Skeletal muscle cell (primary cell): Measurements from ENCODE around the gene RAB33A.

Experiments used
- DNase-seq: peaks from one replicate; pipeline ENCODE4 v3.0.0-alpha.2; 2010; ENCODE audit warnings: low read depth
- H3K4me3 ChIP-seq: 2 replicates; pipeline ENCODE4 v1.5.1; 2011; ENCODE audit warnings: low read depth, mild to moderate bottlenecking, control low read depth, low read length, moderate library complexity

The RAB33A gene

DNA sequence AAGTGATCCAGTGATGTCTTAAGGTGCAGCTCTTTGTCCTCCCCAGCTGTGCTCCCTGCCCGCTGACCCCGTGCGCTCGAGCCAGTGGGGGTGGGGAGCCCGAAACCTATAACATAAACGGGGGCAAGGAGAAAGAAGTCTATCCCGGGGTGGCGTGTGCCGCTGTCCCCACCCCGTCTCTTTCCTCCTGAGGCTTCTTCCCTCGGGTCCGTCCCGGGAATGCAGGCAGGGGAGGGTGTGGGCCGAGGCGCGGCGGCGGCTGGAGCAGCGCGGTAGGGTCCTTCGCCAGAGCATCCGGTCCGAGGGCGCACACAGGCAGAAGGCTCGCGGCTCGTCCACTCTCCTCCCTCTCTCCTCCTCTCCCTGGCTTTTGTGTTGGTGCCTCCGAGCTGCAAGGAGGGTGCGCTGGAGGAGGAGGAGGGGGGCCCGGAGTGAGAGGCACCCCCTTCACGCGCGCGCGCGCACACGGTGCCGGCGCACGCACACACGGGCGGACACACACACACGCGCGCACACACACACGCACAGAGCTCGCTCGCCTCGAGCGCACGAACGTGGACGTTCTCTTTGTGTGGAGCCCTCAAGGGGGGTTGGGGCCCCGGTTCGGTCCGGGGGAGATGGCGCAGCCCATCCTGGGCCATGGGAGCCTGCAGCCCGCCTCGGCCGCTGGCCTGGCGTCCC, at the start of gene RAB33A:
Gene RAB33A (plus strand): TSS at position 517 of the 681 bp plus-strand sequence. CDS start 101 bp downstream, at position 618.
- DNase-seq = no peak
- H3K4me3 ChIP-seq = peak within 1 kb of the TSS; percentile 49

DNA sequence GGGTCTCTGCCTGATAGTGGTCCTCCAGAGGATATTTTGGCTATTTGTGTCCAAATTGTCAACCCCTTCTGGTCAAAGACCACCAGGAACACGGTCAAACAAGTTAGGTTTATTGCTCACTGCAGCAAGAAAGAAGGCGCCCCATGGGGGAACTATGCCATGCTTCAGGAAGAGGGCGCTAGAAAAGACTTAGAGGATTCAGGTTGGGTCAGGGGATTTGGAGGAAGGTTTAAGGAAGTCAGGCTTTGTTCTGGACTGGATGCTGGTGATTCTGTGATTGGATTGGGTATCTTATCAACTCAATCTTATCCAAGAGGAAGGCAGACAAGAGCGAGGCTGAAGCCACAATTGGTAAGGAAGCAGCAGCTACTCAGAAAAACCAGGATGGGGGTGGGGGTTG, 47.2 kb upstream of the RAB33A start:
- no peak overlapping the region for H3K4me3 ChIP-seq
- no peak for DNase-seq

DNA sequence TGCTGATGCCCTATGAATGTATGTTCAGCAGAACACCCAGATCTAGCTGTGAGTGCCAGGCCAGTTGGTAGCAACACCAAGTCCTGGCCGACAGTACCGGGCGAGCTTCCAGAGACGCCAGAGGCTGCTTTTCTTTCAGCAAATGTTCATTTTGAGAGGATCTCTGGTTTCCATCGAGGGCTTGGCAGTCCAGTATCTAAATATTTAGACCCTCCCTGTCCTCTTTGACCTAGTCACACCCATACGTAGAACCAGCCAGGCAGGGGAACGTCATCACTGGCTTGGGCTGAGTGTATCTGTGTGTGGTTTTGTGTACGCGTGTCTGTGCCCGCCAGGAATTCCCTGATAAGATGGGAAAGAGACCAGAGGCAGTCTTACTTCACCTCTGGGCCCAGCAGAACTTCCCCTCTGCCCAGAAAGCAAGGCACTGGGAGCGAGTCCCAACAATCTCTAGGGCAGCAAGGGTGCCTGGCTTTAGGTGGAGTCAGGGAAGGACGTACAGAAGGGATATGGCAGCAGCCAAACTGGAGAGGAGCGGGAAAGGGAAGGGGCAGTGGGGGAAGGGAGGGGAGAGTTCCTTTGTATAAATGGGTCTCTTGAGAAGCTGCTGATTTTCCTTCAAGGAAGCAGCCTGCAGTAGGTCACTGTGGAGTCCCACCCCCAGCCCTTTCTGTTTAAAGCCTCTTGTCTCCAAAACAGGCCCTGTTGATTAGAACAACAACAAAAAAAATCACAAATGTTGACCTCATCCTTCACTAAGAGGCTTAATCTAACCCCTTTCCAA, 46.5 kb upstream of the RAB33A start:
- H3K4me3 ChIP-seq = no peak overlapping the region
- DNase-seq = no peak

DNA sequence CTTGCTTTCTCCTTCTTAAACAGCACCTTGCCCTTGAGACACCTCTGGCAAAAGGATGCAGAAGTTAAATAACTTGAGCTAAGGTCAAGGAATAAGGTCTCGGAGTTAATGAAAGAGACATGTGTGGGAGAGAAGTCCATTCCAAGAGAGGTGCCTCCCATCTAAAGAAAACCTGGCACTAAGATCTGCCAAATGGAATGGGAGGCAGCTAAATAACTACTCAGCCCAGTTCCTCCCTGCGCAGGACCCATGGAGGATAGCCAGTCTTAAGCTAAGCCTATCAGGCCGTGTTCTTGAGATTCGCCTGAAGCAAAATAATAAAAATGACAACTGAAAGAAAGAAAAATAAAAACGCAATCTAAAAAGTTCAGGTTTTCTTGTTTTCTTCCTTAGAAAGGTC, 40.8 kb upstream of the RAB33A start:
- DNase-seq = no peak
- no peak overlapping the region for H3K4me3 ChIP-seq

DNA sequence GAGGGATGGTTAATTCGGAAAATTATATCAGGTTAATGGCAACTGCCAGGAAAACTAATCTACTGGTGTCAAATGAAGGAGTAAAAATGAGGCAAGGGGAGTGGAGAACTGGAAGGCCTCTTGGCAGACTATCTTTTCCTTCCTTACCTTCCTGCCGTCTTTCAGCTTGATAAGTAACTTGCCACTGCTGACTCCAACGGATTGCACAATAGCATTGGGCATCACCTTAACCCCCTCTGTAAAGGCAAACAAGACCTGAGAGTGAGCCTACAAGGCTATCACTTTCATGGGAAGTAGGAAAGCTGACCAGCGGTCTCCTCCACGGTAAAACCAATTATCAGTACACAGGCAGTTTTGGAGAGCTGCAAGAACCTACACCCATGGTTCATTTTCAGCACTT, 35.3 kb upstream of the RAB33A start:
- no peak for DNase-seq
- no peak overlapping the region for H3K4me3 ChIP-seq

DNA sequence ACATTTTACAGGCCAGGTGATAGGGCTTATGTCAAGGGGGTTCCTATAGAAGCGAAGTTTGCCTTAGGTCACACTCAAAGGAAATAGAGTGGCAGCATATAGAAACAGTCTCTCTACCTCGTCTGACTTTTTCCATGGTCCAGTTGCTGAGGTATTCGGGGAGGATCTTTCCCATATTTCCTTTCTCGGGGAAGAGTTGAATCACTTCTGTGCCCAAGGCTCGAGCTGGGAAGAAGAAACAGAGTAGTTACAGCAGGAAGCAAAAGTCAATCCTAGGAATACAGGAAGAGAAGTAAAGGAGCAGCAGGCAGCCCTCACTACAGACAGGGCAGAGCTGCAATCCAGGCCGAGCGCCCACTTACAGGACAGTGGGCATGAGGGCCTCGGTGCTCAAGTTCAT, 34.8 kb upstream of the RAB33A start:
- no peak overlapping the region for H3K4me3 ChIP-seq
- no peak for DNase-seq

DNA sequence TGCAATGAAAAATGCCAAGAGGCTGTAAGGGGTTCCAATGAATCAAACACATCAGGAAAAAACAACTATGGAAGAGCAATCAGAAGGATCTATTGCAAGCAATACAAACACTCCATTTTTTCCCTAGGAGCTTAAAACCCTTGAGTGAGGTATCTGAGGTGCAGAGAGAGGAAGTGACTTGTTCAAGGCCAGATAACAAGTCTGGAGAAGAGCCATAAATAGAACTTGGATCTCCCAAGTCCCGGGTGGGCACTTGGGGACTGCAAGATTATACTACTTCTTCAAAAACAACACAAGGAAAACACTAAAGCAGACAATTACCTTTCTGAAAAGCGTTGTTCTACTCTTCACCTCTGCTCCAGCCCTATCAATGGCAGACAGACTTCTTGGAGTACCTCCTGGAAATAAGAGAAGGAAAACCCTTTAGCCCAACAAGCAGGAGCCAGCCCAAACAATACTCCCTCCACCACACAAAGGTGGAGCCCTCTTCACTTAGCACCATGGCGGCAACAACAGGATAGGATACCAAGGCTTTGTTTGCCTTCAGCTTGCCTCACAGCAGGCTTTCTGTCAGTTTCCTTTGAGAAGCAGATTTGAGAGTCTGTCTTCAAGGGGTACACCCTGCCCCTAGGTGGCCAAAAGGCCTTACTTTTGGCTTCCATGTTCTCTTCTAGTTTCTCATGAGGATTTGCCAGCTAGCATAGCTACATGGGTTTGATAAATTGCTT, 32.1 kb upstream of the RAB33A start:
- DNase-seq = no peak
- H3K4me3 ChIP-seq = no peak overlapping the region

DNA sequence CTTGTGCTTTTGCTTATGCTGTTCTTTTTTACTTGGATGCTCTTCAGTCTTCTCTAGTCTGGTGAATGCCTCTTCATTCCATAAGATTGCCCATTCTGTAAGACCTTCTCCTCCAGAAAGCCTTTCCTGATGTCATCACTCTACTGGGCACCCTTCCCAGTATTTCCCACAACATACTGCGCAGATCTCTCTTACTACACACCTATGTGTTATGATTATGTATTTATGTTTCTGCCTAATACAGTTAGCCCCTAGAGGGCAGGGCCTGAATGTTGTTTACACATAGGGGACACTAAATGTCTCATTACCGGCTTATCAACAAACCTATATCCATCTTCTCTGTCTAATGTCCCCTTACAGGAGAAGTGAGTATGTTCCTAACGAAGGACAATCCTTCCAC, 27.3 kb upstream of the RAB33A start:
- DNase-seq = no peak
- no peak overlapping the region for H3K4me3 ChIP-seq

DNA sequence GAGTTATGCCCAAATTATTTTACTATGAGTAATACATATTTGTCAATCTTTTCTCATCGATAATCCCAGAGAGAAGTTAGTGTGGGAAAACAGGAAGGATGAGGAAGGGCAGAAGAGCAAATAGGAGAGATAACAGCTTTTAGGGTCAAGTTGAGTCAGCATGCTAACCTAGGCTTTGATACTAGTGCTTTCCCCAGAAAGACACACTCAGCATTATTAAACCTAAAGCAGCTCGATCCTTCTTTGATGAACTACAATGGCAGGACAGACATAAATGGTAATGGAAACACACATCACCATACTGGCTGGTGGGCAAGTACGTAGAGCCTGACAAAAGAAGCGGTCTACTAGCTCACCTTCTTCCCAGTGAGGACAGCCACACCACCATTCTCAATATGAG, 26.6 kb upstream of the RAB33A start:
- H3K4me3 ChIP-seq = no peak overlapping the region
- no peak for DNase-seq

DNA sequence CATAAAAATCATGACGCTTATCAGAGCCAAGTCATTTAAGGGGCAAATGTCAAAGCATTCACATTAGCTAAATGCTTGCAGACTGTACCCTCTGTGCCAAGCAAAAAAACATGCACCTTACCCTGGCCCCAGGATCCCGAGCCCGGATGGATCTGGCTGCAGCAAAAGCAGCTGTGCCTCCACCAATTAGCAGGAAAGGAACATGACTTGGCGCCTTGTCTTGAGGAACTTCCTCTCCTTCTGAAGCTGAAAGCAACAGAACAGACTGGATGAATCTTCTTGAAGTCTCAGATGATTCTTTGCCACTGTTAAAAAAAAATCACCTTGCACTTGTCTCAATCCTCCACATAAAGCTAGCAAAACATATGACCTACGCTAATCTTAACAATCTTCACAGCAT, 24.1 kb upstream of the RAB33A start:
- no peak overlapping the region for H3K4me3 ChIP-seq
- DNase-seq = no peak

DNA sequence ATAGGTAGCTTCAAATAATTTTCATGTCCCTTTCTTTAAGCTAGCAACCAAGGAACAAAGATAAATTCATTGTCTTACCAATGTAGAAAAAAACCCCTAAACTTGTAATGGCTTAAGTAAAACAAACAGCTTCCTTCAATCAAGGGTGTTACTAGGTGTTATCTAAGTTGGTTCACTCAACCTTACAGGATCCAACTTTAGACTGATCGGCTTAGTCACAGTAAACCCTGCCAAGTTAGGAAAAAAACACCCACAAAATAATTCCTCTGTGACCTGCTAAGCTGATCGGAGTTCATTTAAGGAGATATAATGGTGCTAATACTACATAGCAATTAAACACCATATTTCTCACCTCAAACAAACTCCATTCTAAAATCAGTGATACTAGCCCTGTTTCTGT, 16.2 kb upstream of the RAB33A start:
- no peak overlapping the region for H3K4me3 ChIP-seq
- DNase-seq = no peak

DNA sequence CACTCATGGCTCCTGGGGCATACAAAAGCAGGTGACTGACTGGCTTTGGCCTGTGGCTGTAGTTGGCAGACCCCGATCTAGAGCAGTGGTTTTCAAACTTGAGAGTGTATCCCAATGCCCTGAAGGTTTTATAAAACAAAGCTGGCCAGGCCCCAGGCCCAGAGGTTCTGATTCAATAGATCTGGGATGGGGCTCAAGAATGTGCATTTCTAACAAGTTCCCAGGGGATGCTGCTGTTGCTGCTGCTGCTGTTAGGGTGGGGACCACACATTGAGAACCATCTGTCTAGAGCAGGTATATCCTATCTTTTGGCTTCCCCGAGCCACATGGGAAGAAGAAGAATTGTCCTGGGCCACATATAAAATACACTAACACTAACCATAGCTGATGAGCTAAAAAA, 13.5 kb upstream of the RAB33A start:
- no peak overlapping the region for H3K4me3 ChIP-seq
- DNase-seq = no peak

DNA sequence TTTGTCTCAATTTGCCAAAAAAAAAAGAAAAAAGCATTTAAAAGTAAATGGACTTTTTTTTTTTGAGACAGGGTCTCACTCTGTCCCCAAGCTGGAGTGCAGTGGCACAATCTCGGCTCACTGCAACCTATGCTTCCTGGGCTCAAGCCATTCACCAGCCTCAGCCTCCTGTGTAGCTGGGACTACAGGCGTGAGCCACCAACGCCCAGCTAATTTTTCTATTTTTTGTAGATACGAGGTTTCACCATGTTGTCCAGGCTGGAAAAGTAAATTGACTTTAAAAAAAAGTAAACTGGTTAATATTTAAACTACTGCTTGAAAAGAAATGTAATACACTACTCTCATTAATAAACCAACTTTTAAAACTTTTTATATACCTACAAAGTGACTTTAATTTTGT, 12.0 kb upstream of the RAB33A start:
- DNase-seq = no peak
- H3K4me3 ChIP-seq = no peak overlapping the region

DNA sequence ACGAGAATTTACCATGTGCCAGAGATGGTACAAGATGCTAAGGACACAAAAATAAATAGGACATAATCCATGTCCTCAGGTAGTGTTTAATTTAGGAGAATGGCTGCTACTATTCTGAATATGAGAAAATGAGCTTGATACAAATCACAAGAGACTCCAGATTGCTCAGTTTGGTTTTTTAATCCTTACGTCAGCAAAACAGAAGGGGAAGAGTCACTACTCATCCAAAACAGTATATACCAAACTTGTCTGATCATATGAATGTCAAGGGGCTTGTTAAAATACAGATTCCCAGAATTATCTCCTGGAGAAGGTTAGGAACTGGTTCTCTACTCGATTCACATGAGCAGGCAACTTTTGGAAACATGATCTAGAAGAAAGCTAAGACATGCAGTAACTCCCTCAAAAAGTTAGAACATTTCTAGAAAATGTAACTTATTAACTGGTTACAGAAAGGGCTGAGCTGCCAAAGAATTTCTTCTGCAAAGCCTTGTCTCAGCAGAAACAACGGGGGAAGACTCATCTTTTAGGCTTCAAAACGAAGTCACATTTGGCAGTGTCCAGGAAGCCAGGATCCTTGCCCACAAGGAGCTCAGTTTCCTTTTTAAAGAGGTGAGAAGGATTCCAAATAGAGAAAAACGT, 9.5 kb upstream of the RAB33A start:
- no peak overlapping the region for H3K4me3 ChIP-seq
- no peak for DNase-seq

DNA sequence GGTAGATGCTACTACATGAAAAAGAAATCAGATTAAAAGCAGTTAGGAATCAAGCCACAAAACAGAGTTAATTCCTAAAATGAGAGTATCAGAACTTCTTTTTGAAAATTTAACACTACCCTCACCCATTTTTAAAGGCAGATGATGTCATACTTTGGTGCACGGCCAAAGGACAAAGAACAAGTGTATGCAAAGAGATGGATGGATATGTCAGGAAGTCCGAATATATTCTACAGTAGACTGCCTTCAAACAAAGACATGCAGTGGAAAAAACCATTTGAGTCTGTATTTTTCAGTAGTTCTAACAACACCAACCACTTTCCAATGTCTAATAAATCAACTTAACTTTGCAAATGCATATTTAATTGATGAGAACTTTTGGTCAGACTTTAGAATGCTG, 8.4 kb upstream of the RAB33A start:
- H3K4me3 ChIP-seq = no peak overlapping the region
- DNase-seq = no peak

DNA sequence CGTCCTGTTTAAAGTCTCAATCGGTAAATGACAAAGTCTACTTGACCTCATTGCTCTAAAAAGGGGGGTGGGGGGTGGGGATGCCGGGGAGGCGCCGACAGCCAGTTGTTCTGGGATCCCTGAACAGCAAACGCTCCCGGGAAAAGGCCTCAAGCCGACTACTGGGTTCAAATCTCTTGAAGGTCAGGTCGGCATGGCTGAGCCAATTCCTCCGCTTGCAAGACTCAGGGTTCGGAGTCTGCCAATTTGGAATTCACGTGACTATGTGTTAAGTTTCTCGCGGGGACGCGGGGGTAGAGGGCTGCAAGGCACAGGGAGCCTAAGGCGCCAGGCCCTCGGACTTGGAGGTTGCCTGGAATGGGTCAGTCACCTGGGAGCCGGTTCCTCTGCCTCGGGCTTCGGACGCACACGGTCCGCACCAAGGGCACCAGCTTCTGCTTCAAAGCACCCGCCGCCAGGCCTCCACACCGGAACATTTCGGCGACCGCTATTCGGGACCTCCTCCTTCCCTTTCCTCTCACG, 6.5 kb upstream of the RAB33A start:
- no peak for DNase-seq
- peak overlapping the region; percentile 71 for H3K4me3 ChIP-seq

DNA sequence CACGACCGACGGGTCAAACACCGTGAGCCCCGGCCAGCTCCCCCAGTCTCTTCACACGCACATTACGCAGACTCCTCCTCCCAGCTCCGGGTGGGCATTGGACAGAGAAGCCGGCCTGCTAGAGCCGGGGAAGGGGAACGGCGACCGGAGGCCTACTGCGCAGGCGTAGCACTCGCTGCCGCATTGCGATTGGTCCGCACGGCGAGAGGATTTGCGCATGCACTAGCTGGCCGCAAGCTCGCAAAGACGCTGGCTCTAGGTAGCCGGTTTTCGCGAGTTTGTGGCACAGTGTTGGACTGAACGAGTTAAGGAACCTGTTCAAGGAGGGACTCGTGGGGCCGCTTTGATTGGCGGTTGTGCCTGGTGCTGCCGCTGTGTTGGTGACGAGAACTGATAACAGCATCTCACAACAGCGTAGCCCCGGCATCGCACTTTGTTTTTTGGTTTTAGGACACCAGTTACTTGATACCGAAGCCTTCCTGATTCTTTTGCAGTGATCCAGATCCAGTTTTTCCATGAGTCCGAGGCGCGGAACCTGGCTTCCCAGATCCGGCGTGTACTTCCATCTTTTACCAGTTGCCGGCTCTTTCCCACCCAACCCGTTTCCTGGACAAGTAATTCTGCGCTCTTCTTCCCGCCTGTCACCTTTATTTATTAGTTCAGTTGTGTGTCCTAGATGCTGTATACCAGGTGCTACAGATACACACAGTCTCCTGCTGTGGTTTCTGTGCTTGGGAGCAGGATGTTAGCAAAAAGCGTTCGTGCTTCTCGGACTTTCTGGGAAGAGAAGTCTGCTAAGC, 5.9 kb upstream of the RAB33A start, which contains the start of gene AIFM1:
Gene AIFM1 (minus strand): TSS at position 139 of the 800 bp plus-strand sequence. CDS start 185 bp downstream, outside the sequence.
- DNase-seq = peak; percentile 87
- H3K4me3 ChIP-seq = peak within 1 kb of the TSS; percentile 71

DNA sequence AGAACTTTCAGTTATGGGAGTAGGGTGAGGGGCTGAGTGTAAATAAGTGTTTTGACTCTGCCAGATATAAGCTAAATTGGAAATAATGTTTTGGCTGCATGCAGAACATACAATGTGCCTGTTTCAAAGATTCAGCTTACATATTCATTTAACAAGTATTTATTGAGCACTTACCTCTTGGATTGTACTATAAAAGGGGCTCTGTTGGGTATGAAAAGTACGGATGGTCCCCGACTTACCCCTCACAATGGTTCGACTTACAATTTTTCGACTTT, 5.3 kb upstream of the RAB33A start:
- no peak for DNase-seq
- peak overlapping the region; percentile 71 for H3K4me3 ChIP-seq

DNA sequence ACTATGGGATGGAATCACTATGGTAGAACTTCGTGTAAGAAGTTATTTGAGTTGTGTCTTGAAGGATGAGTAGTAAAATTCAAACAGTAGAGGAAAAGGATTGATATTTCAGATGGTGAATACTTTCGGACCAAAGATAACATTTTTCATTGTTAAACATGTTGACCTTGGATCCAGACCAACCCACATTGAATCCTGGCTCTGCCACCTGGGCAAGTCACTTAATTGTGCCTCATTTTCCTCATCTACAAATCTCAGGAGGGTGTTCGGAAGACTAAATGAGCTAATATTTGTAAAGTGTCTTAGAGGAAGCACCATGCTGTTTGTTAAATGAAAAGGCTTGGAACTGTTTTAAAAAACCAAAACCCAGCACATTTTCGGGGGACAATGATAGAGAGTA, 4.7 kb upstream of the RAB33A start:
- peak overlapping the region; percentile 71 for H3K4me3 ChIP-seq
- no peak for DNase-seq
